HG03139 (cell line): ENCODE data around the gene ATP2A3.

ENCODE experiments used
- ATAC-seq: cut with Tn5 transposase; IDR thresholded peaks from one replicate; pipeline ENCODE4 v1.9.1; 2021; ENCODE audit not compliant: unreplicated experiment

ATP2A3 gene

DNA sequence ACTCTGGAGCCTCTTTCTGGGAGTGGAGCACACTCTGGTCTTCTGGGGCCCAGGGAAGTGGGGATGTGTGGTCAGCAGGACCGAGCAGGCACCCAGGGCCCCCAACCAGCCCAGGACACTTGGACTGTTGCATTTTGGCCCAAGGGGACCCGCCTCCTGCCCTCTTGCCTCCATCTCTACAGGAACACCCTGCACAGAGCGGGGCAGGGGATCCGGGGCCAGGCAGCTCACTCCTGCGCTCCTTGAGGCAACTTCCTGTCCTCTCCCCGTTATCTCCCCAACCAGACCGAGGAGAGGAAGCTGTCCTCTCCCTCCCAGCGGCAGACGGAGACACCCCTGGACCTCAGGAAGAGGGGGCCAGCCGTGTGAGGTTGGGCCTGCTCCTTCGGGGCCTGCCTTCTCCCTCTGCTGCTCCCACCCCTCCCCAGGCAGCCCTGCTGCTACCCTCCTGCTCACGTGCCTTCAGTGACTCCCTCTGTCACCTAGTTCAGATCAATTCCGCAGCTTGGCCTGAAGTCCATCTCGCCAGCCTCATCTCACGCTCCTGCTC is 10.0 kb upstream of the ATP2A3 start:
- no peak for ATAC-seq

DNA sequence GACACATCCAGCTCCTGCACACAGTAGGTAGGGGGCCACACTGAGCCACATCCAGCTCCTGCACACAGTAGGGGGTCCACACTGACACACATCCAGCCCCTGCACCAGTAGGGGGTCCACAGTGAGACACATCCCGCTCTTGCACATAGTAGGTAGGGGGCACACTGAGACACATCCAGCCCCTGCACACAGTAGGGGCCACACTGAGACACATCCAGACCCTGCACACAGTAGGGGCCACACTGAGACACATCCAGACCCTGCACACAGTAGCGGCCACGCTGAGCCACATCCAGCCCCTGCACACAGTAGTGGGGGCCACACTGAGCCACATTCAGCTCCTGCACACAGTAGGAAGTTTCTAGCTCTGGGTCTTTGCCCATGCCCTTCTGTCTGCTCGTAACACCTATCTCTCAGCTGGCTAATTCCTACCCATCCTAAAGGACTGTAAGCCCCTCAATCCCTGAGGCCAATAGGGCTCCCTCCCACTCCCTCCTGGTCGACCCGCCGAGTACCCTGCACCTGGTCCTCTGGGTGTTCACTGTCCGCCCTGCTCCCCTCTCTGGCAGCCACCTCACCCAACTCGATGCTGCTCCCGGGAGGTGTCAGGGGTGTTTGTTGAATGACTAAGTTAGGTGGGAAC is 9.4 kb upstream of the ATP2A3 start:
- ATAC-seq: no peak

DNA sequence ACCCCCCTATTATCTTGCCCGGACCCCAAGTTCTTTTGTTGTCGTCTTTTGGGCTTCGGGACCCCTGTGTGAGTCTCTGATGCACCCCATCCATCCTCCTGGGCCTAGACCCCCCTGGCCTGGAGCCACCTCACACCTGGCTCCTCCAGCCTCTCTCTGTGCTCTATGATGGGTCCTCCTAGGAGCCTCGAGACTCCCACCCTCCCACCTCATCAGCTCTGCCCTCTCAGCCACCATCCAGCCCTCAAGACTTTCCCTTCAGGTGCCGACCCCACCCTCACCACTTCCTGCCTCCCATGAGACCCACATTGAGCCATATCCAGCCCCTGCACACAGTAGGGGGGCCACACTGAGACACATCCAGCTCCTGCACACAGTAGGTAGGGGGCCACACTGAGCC is 8.7 kb upstream of the ATP2A3 start:
- ATAC-seq: no peak

DNA sequence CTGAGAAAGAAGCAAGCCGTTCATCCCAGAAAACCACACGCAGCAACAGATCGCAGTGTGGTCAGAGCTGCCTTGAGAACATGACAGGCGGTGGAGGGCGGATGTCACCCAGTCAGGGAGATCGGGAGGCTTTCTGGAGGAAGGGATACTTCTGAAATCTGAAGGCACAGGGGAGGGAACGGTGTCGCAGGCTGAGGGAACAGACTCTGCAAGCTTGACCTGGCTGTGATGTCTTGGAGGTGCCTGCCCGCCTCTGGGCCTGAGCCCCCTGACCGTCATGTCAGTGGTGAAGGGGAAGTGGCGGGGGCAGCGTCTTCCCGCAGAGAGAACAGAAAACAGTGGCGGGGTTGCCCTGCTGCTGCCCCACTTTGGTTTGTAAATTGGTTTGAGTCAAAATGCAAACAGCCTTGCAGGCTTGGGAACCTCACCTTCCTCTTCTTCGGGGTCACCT is 8.1 kb upstream of the ATP2A3 start:
- no peak for ATAC-seq

DNA sequence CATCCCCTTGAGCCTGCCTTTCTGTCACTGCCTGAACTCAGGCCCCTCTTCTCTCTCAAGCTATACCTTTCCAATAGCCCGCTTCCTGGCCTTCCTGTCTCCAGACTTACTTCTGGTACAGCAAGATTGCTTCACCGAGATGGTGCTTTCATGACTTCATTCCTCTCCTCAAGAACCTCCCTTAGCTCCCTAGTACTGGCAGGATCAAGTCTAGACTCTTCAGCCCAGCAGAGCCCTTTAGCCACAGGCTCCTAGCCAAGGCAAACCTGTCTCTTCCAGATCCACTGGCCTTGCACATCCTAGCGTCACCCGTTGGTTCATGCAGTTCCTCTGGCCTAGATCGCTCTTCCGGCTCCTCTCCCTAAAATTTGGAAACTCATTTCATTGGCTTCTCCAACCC is 6.4 kb upstream of the ATP2A3 start:
- no peak for ATAC-seq

DNA sequence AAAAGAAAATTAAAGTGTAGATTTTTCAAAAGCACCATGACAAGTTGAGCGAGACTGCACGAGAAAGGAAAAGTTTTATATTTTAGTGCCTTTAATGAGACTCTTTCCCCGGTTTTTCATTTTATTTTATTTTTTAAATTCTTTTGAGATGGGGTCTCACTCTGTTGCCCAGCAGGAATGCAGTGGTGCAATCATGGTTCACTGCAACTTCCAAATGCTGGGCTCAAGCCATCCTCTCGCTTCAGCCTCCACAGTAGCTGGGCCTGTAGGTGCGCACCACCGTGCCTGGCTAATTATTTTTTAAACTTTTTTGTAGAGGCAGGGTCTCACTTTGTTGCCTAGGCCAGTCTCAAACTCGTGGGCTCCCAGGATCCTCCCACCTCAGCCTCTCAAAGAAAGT is 5.7 kb upstream of the ATP2A3 start:
- ATAC-seq: no peak

DNA sequence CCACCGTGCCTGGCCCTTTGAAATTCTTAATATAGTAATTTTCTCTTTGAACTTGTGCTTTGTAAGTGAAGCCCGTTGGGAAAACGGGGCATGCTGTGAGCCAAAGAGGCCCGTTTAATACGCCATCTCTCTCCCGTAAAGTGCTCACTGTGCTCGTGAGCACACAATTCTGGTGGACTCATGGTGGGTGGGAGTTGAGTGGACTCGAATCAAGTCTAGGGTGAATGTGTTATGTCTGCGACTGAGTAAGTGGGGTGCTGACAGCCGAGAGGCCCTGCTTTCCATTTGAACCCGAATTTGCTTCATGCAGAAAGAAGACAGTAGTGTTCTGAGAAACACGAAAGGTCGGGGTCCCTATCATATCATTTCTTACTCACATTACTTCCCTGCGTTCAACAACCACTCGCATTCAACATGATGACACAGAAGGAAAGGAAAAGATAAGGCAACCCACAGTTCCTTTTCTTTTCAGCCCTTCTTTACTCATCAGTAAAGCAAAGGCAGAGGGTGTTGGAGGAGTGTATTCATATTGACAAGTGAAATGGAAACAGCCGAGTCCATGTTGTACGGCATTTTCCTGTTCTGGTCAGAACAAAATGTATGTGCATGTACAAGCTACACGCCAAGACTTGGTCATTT is 4.8 kb upstream of the ATP2A3 start:
- ATAC-seq: no peak

DNA sequence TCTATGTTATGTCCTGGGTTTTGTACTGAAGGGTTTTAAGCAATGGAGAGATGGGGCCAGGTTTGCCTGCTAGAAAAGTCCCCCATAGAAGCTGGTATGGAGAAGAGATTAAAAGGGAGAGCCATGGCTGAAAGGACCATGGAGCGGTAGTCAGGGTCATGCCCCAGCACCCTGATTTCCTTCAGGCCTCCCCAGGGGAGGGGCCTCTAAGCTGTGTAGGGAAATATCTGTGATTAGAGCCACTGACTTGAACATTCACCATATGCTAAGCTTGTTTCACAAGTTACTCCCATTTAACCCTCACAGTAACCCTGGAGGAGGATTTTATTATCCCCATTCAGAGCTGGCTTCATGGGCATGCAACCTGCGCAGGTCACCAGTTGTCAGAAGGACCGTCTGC is 3.8 kb upstream of the ATP2A3 start:
- ATAC-seq: no peak

DNA sequence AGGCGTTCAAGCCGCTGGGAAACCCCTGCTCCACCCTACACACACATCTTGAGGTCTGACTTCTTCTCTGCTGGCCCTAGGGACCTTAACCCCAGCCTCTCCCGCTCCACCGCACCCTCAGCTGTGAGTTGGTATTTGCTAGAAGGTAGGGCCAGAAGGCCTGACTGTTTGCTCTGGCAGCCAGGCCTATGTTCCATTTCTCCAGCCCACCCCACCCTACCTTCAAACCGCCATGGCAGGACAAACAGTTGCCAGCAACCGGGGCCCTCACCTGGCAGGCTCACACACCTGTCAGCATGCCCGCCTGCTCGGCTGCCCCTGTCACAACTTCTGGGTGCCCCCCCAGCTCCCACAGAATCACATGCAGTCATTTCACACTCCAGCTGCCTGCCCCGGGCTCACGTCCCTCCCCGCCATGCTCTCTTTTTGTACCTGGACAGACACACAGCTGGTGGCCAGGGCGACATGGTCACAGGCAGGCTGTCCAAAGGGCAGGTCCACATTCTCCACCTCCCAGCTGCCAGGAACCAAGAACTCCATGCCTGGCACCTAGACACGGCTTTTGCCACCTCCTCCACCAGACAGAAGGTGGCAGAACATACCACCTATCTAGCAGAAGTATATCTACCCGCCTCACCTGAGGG is 2.6 kb upstream of the ATP2A3 start:
- no peak for ATAC-seq

DNA sequence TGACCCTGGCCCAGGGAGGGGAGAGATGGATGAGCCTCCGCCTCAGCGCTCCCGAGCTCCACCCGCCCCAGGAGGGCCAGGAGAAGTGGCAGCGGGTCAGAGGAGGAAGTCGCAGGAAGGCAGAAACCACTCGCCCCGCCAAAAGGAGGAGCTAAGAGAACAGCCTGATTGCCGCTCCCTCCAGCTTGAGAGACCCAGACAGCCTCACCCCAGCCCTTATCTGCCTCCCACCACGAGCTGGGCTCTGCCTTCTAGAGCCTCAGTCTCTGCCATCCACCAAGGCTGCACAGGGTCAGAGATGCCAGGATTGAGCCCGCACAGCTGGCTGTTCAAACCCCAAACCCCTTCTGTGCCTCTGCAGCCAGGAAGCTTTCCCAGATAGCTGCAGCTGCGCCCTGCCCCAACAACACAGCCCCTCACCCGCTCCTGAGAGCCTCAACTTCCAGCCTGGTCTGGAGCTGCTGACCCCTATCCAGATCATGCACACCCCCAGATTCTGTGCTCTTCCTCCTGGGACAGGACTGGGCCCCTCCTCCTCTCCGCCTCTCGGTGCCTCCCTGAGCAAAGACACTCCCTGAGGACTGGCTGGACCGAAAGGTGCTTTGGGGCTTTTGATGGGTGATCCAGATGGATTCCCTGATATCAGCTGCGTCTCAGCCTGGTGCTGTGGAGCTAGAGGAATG is 1.0 kb upstream of the ATP2A3 start:
- ATAC-seq: no peak

DNA sequence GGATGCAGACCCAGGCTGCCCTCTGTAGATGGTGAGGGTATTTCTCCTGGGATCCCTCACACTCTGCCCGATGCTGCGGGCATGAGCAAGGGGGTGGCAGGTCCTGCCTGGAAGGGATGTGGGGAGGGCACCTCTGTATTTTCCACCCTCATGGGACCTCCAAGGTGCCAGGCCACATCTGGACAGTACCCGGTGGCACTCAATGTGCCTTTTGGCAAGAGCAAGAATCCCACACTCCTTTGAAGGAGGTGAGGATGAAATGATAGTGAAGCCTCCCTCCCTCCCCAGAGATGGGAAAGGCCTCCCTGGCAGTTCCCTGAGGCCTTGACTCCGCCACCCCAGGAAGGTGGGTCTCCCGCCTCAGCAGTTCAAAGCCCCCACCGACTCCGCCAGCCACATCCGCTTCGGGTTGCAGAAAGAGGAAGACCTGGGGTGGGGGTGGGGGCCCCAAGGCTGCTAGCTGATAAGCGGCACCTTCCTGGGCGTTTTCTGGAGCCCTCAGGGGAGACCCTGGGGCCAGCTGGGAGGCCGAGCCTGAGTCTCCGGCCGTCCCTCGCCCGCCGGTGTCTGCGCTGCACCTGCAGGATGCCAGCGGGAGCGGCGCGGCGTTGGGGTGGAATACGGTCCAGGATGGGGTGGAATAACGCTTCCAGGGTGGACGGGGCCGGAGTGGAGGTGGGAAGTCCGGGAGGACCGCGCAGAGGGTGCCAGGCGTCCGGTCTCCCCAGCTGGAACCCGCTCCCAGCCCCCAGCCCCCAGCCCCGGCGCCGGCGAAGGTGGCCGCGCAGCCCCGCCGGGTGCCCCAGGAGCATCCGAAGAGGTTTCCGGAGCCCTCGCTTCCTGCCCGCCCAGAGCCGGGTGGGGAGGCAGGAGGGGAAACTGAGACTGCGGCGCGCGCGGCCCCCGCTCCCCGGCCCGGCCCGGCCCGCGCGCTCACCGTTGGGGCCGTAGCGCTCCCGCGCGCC is 718 bp downstream of the ATP2A3 start:
- ATAC-seq: peak; percentile 16

DNA sequence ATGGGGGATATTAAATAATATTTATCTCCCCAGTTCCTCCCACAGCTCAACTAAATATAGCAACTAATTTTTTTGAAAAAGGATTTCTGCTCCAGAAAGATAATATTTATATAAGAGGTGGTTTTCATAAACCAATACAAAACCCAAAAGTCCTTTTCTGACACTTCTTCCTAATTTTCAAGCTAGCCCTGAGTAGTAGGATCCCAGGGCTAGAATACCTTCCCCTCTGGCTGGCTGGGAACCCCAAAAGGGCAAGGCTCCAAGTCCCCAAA is 1.3 kb downstream of the ATP2A3 start:
- no peak for ATAC-seq

DNA sequence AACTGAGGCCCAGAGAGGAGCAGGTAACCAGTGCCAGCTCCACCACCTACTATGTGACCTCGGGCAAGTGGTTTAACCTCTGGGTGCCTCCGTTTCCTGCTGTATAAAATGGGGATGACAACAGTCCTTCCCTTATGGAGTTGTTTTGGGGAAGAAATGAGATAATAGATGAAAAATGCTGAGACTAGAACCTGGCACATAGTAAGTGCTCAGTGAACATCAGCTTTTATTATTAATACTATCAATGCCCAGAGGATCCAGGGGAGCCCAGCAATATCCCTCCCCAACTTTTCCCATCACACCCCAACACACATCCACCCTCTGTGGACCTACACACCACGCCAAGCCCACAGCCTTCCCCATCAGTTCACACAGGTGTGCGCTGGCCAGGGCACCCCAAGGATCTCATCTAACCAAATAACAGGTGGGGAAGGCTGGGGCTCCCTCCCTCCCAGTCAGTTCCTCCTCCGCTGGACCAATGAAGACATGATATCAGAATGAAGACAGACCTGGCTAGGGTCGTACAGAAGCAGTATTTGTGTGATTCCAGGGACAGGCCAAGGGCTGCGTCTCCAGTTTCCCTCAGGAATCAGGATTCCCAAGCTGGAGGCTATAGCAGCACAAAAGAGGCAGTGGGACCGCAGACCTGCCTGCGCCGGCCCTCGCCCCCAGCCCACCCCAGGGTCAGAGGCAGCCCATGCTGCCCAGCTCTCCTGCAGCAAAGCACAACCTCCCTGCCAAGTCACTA is 1.8 kb downstream of the ATP2A3 start:
- no peak for ATAC-seq

DNA sequence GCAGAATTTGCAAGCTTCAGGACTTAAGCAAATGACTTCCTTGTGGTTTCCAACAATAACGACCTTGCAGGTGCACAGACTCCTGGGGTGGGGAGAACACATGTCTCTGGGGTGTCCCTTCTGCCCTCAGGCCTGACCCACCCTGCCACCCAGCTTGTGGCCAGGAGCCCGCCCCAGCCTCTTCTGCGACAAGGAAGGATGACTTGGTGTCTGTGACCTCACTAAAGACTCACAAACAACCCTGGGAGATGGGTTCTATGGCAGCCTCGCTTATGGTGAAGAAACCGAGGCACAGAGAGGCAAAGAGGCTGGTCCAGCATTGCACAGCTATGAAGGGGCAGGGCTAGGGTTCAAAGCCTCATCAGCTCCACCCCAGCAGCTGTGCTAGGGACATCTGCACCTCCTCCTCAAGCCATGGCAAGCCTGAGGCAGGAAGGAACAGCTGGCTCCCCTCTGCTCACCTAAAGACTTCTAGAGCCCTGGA is 2.6 kb downstream of the ATP2A3 start:
- no peak for ATAC-seq

DNA sequence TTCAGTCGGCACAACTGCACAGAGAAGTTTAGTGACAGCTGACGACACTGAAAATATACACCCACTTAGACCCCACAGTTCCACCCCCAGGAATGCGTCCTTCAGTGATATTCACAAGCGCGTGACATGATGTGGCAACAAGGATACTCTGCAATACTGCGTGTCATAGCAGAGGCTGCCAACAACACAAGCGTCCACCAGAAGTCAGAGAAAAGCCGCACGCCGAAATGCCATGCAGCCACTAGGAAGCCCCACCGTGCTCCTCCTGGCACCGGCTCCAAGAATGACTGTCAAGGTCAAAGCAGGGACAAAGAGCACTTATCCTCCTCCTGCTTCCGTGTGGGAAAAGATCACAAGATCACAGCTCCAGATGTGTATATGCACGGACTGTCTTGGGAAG is 3.5 kb downstream of the ATP2A3 start:
- no peak for ATAC-seq

DNA sequence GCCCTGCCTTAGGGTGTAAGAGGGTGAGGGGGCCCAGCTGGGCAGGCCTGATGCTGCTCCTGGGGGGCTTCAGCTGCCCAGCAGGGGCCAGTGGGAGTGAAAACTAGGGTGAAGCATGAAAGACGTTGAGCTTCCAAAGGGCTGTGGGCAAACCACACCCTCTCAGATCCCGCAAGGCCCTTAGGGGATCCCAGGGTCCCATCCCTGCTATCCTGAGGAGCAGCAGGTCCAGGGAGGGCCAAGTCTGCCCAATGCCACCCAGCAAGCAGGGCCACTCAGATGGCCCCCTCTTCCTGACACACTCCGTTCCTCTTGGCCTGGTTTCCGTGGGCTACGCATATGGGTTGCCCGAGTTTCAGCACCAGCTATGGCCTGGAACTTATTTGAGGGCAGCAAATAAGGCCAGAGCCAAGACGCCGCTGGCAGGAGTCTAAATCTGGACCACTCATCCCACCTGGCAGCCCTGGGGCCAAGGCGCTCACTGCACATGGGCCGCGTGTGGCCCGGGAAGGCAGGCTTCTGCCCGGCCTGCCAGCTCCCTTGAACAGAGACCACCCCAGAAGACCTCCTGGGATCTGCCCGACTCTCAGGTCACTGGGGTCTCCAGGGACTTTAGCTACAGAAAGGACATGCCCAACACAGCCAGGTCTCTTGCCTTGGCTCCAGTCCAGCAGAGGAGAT is 4.2 kb downstream of the ATP2A3 start:
- ATAC-seq: no peak

DNA sequence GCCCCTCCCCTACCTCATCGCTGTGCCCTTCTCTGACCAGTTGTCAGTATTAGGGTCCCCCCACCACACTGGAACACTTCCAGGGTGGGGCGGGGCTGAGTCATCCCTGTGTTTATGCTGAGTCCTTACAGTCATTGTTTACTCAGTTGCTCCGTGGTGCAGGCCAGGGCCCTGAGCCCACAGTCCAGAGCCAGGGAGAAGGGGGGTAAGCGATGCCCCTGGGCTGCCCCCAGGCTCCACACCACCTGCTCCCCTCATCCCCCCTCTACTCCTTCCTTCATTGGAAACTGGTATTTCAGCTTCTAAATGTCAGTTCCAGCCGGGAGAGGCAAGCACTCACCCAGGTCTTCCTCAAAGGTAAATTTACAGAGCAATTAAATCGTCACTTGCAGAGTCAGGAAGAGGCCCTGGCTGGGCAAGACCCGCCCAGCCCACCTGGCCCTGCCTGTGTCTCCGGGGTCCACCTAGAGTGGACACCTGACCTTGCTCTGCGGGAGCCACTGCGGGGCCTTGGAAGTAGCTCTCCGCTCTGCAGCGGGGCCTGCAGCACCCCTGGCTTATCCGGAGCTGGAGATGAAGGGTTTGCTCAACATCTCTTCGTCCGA is 4.8 kb downstream of the ATP2A3 start:
- ATAC-seq: no peak

DNA sequence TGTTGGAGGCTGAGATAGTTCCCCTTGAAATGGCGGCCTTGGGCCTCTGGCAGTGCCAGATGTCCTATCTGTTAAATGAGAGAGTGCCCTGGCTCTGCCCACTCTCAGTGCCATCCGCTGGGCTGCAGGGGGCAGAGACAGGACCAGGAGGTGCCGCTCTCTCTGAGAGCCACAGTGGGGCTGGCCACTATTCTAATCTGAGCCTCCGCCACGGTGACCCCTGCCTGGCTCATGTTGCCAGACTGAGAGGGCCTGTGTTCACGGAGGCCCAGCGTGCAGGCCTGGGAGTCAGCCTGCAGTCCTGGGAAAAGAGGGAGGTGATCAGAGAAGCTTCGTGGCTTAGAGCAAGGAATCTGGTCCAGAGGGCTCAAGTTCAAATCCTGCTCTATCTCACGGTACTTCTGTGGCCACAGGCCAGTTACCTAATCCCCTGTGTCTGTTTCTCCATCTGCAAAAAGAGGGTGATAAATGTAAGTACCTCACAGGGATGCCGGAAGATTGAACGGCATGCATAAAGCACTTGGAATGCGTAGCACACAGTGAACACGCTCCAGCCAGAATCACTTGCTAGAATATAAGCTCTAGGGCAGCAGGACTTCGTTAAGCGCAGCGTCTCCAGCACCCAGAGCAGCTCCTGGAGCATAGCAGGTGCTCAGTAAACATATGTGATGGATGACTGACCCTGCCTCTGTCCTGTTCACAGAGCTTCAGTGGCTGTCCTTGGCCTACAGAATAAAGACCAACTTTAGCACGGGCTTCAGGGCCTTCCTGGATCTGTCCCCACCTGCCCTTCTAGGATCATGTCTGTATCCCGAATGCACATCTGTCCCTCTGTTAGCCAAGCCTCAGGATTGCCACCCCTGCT is 6.3 kb downstream of the ATP2A3 start:
- ATAC-seq: no peak
